HepG2 (cell line): ENCODE results near the gene ZNF624. TPM values are rescaled to one million over a fixed set of nuclear protein-coding genes. Genes with fewer than 3 reads are reported as not detected.

Source experiments
- ATF7-NPFF ChIP-seq: sonication (generic); formaldehyde crosslinking; IDR thresholded peaks from 2 replicates; pipeline ENCODE4 v1.8.1; 2023; ENCODE audit warnings: mild to moderate bottlenecking, low read depth, missing genetic modification reagents, moderate library complexity
- FLYWCH1 ChIP-seq: sonication (generic); formaldehyde crosslinking; IDR thresholded peaks from 2 replicates; pipeline ENCODE4 v1.8.1; 2023; ENCODE audit warnings: mild to moderate bottlenecking, missing genetic modification reagents
- FOSL2 ChIP-seq: sonication (generic); formaldehyde crosslinking; IDR thresholded peaks from 2 replicates; pipeline ENCODE4 v1.4.0; 2020; ENCODE audit warnings: missing genetic modification reagents
- IRX3 ChIP-seq: sonication (generic); formaldehyde crosslinking; IDR thresholded peaks from 2 replicates; pipeline ENCODE4 v1.8.1; 2023; ENCODE audit warnings: mild to moderate bottlenecking, low read depth, missing genetic modification reagents, borderline replicate concordance
- SRF ChIP-seq: IDR thresholded peaks from 2 replicates; pipeline ENCODE4 v1.6.1; 2011; ENCODE audit warnings: mild to moderate bottlenecking, low read depth, low read length, moderate library complexity
- ZNF577 ChIP-seq: sonication (generic); formaldehyde crosslinking; IDR thresholded peaks from 2 replicates; pipeline ENCODE4 v1.4.0; 2020; ENCODE audit warnings: mild to moderate bottlenecking, low read depth, missing genetic modification reagents, borderline replicate concordance
- polyA plus RNA-seq, 8 experiments: library from polyadenylated mRNA; depleted of rRNA in 3 of 8; stranded (reverse) in 7 of 8; unstranded in 1 of 8; fragments of >200 nt; fragmentation: Illumina TruSeq in 4 of 8; extraction: Trizol in 4 of 8; gene quantifications; 2 replicates each; pipeline versions ENCODE4 v1.2.1 to v1.2.3, GENCODE V29; 2011 to 2016; ENCODE audit warnings: low read depth in 4 of 8, missing spikeins in 1 of 8, mixed read lengths in 1 of 8; ENCODE audit not compliant: insufficient read depth in 1 of 8
- total RNA-seq, 5 experiments: library from RNA; depleted of rRNA; stranded (reverse); fragments of >200 nt; fragmentation: Illumina TruSeq; extraction: Trizol; gene quantifications; 2 replicates each; pipeline ENCODE4 v1.2.3, GENCODE V29; 2016; ENCODE audit warnings: low read depth in 1 of 5
- TF ChIP-seq, protein P1 (sequence below): sonication (generic); formaldehyde crosslinking; IDR thresholded peaks from 2 replicates; pipeline ENCODE4 v1.5.0; 2020; ENCODE audit warnings: mild to moderate bottlenecking, missing genetic modification reagents
- TF ChIP-seq, protein P2 (sequence below): sonication (generic); formaldehyde crosslinking; IDR thresholded peaks from 2 replicates; pipeline ENCODE4 v1.4.0; 2020; ENCODE audit warnings: missing genetic modification reagents
- TF ChIP-seq, protein P3 (sequence below): sonication (generic); formaldehyde crosslinking; IDR thresholded peaks from 2 replicates; pipeline ENCODE4 v1.8.0; 2022; ENCODE audit warnings: mild to moderate bottlenecking, missing genetic modification reagents, borderline replicate concordance
- TF ChIP-seq, protein P4 (sequence below): sonication (generic); formaldehyde crosslinking; IDR thresholded peaks from 2 replicates; pipeline ENCODE4 v1.8.0; 2022; ENCODE audit warnings: missing genetic modification reagents, mild to moderate bottlenecking, borderline replicate concordance
- TF ChIP-seq, protein P5 (sequence below): sonication (generic); formaldehyde crosslinking; conservative IDR thresholded peaks from 2 replicates; pipeline ENCODE4 v1.8.1; 2023; ENCODE audit warnings: missing genetic modification reagents
- TF ChIP-seq, protein P6 (sequence below): sonication (generic); formaldehyde crosslinking; IDR thresholded peaks from 2 replicates; pipeline ENCODE4 v1.5.0; 2020; ENCODE audit warnings: mild to moderate bottlenecking, missing genetic modification reagents, borderline replicate concordance
- TF ChIP-seq, protein P7 (sequence below): sonication (generic); formaldehyde crosslinking; IDR thresholded peaks from 2 replicates; pipeline ENCODE4 v1.5.0; 2020; ENCODE audit warnings: missing genetic modification reagents

The ZNF624 gene
- total and polyA plus RNA-seq, 2 of the 13 experiments (the other 11 are each of a cell fraction or from before 2014, with no cell fraction given): 0.75 to 3.5 TPM

DNA sequence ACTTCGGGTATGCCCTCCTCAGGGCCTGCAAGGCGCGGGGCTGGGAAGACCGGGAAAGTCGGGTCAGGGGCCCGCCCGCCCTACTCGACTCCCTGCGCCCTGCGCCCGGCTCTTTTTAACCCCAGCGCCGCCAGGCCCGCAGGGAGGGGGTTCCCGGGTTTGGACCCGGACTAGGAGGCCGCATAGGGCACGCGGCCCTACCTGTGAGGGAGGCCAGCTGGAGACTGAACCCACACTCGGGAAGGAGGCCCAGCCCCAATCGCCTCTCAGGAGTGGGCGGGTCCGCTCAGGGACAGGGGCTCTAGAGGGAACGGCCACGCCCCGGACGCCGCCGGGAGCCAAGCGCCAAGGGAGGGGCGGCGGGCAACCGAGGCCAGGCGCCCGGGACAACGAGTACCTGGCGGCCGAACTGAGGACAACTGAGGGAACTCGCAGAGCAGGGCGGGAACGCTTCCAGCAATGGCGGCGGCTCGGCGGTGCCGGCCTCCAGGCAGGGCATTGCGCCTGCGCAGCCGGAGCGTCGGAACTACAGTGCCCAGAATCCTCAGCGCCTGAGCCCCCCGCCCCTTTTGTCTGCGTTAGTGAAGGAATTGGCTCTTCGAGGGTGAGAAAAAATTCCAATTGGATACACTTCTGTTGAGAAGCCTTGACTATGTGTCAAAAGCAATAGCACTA, at the start of gene ZNF624 (continued):
- TF ChIP-seq SRF (no peak), FOSL2 (CRISPR knock-in tag) (no peak; the same call in 1 of the 2 replicates), ZNF577 (CRISPR knock-in tag) (no peak), FLYWCH1 (0 out of 2 replicates have a peak, but pooled peaks have one; percentile 46), IRX3 (CRISPR knock-in tag) (peak; percentile 81; the same call in 1 of the 2 replicates), ATF7-NPFF (no peak; the same call in 1 of the 2 replicates)
- TF ChIP-seq, protein P1, sequence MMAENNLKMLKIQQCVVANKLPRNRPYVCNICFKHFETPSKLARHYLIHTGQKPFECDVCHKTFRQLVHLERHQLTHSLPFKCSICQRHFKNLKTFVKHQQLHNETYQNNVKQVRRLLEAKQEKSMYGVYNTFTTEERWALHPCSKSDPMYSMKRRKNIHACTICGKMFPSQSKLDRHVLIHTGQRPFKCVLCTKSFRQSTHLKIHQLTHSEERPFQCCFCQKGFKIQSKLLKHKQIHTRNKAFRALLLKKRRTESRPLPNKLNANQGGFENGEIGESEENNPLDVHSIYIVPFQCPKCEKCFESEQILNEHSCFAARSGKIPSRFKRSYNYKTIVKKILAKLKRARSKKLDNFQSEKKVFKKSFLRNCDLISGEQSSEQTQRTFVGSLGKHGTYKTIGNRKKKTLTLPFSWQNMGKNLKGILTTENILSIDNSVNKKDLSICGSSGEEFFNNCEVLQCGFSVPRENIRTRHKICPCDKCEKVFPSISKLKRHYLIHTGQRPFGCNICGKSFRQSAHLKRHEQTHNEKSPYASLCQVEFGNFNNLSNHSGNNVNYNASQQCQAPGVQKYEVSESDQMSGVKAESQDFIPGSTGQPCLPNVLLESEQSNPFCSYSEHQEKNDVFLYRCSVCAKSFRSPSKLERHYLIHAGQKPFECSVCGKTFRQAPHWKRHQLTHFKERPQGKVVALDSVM (CRISPR knock-in tag): peak; percentile 90
- TF ChIP-seq, protein P2, sequence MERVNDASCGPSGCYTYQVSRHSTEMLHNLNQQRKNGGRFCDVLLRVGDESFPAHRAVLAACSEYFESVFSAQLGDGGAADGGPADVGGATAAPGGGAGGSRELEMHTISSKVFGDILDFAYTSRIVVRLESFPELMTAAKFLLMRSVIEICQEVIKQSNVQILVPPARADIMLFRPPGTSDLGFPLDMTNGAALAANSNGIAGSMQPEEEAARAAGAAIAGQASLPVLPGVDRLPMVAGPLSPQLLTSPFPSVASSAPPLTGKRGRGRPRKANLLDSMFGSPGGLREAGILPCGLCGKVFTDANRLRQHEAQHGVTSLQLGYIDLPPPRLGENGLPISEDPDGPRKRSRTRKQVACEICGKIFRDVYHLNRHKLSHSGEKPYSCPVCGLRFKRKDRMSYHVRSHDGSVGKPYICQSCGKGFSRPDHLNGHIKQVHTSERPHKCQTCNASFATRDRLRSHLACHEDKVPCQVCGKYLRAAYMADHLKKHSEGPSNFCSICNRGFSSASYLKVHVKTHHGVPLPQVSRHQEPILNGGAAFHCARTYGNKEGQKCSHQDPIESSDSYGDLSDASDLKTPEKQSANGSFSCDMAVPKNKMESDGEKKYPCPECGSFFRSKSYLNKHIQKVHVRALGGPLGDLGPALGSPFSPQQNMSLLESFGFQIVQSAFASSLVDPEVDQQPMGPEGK: peak; percentile 80
- TF ChIP-seq, protein P3, sequence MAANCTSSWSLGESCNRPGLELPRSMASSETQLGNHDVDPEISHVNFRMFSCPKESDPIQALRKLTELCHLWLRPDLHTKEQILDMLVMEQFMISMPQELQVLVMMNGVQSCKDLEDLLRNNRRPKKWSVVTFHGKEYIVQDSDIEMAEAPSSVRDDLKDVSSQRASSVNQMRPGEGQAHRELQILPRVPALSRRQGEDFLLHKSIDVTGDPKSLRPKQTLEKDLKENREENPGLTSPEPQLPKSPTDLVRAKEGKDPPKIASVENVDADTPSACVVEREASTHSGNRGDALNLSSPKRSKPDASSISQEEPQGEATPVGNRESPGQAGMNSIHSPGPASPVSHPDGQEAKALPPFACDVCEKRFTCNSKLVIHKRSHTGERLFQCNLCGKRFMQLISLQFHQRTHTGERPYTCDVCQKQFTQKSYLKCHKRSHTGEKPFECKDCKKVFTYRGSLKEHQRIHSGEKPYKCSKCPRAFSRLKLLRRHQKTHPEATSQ (CRISPR knock-in tag): peak; percentile 79; the same call in 1 of the 2 replicates
- TF ChIP-seq, protein P4, sequence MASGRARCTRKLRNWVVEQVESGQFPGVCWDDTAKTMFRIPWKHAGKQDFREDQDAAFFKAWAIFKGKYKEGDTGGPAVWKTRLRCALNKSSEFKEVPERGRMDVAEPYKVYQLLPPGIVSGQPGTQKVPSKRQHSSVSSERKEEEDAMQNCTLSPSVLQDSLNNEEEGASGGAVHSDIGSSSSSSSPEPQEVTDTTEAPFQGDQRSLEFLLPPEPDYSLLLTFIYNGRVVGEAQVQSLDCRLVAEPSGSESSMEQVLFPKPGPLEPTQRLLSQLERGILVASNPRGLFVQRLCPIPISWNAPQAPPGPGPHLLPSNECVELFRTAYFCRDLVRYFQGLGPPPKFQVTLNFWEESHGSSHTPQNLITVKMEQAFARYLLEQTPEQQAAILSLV (CRISPR knock-in tag): peak; percentile 55; the same call in 1 of the 2 replicates
- TF ChIP-seq, protein P5, sequence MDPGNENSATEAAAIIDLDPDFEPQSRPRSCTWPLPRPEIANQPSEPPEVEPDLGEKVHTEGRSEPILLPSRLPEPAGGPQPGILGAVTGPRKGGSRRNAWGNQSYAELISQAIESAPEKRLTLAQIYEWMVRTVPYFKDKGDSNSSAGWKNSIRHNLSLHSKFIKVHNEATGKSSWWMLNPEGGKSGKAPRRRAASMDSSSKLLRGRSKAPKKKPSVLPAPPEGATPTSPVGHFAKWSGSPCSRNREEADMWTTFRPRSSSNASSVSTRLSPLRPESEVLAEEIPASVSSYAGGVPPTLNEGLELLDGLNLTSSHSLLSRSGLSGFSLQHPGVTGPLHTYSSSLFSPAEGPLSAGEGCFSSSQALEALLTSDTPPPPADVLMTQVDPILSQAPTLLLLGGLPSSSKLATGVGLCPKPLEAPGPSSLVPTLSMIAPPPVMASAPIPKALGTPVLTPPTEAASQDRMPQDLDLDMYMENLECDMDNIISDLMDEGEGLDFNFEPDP (CRISPR knock-in tag): no peak
- TF ChIP-seq, protein P6, sequence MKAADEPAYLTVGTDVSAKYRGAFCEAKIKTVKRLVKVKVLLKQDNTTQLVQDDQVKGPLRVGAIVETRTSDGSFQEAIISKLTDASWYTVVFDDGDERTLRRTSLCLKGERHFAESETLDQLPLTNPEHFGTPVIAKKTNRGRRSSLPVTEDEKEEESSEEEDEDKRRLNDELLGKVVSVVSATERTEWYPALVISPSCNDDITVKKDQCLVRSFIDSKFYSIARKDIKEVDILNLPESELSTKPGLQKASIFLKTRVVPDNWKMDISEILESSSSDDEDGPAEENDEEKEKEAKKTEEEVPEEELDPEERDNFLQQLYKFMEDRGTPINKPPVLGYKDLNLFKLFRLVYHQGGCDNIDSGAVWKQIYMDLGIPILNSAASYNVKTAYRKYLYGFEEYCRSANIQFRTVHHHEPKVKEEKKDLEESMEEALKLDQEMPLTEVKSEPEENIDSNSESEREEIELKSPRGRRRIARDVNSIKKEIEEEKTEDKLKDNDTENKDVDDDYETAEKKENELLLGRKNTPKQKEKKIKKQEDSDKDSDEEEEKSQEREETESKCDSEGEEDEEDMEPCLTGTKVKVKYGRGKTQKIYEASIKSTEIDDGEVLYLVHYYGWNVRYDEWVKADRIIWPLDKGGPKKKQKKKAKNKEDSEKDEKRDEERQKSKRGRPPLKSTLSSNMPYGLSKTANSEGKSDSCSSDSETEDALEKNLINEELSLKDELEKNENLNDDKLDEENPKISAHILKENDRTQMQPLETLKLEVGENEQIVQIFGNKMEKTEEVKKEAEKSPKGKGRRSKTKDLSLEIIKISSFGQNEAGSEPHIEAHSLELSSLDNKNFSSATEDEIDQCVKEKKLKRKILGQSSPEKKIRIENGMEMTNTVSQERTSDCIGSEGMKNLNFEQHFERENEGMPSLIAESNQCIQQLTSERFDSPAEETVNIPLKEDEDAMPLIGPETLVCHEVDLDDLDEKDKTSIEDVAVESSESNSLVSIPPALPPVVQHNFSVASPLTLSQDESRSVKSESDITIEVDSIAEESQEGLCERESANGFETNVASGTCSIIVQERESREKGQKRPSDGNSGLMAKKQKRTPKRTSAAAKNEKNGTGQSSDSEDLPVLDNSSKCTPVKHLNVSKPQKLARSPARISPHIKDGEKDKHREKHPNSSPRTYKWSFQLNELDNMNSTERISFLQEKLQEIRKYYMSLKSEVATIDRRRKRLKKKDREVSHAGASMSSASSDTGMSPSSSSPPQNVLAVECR (CRISPR knock-in tag): peak; percentile 85
- TF ChIP-seq, protein P7, sequence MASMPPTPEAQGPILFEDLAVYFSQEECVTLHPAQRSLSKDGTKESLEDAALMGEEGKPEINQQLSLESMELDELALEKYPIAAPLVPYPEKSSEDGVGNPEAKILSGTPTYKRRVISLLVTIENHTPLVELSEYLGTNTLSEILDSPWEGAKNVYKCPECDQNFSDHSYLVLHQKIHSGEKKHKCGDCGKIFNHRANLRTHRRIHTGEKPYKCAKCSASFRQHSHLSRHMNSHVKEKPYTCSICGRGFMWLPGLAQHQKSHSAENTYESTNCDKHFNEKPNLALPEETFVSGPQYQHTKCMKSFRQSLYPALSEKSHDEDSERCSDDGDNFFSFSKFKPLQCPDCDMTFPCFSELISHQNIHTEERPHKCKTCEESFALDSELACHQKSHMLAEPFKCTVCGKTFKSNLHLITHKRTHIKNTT (CRISPR knock-in tag): no peak
